ENCODE measurements around the gene SPATA45.
"Not testable (repeated sequence)": the region's sequence is repeated elsewhere in the genome, so short reads cannot be mapped to it uniquely, and the experiment has no call there.

SPATA45 gene

GRCh38 chr1:212871976-212872375, 24.5 kb upstream of the SPATA45 start:
- H3K27ac Mint-ChIP-seq, result no peak overlapping the region
- TF ChIP-seq, protein P1, sequence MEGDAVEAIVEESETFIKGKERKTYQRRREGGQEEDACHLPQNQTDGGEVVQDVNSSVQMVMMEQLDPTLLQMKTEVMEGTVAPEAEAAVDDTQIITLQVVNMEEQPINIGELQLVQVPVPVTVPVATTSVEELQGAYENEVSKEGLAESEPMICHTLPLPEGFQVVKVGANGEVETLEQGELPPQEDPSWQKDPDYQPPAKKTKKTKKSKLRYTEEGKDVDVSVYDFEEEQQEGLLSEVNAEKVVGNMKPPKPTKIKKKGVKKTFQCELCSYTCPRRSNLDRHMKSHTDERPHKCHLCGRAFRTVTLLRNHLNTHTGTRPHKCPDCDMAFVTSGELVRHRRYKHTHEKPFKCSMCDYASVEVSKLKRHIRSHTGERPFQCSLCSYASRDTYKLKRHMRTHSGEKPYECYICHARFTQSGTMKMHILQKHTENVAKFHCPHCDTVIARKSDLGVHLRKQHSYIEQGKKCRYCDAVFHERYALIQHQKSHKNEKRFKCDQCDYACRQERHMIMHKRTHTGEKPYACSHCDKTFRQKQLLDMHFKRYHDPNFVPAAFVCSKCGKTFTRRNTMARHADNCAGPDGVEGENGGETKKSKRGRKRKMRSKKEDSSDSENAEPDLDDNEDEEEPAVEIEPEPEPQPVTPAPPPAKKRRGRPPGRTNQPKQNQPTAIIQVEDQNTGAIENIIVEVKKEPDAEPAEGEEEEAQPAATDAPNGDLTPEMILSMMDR (IDR thresholded peaks at IDR 0.05), result no peak
- H3K4me3 Mint-ChIP-seq, result no peak overlapping the region
- no peaks in the 10 kb centered on the region for H3K4me1 Mint-ChIP-seq
- peaks cover 41% of the 10 kb centered on the region for H3K36me3 Mint-ChIP-seq (ENCODE audit: low read depth)
- H3K9me3 Mint-ChIP-seq, result no peaks in the 10 kb centered on the region
- no peaks in the 10 kb centered on the region for H3K27me3 Mint-ChIP-seq (ENCODE audit: low read depth, poor library complexity)
- DNase-seq, result no peak

GRCh38 chr1:212867192-212867591, 19.7 kb upstream of the SPATA45 start:
- Mint-ChIP-seq H3K36me3 (ENCODE audit: low read depth) (peaks cover 34% of the 10 kb centered on the region), H3K27me3 (ENCODE audit: low read depth, poor library complexity) (no peaks in the 10 kb centered on the region), H3K4me3 (no peak overlapping the region), H3K4me1 (peaks cover 12% of the 10 kb centered on the region), H3K9me3 (no peaks in the 10 kb centered on the region), H3K27ac (no peak overlapping the region)
- no peak for DNase-seq
- TF ChIP-seq, protein P1 (IDR thresholded peaks at IDR 0.05), result no peak

DNA sequence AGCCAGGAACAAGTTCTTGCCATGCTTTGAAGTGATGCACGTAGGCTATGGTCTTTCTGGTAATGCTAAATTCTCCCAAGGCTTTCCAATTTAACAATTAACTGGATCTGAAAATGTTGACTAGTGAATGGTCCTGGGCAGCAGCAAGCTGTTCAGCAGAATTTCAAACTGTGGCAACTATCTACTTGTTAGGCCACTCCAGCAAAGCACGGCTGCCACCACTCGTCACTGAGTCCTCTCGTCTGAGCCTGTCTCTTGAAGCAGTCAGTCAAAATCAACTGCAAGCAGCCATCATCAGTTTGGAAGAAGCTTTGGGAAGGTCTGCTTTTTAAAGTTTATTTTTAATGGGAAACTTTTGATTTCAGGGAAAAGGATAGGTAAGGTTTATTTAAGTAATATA, 16.8 kb upstream of the SPATA45 start:
- Mint-ChIP-seq H3K4me3 (no peak overlapping the region), H3K9me3 (no peaks in the 10 kb centered on the region), H3K27ac (peak overlapping the region; percentile 27), H3K27me3 (ENCODE audit: low read depth, poor library complexity) (no peaks in the 10 kb centered on the region), H3K36me3 (ENCODE audit: low read depth) (peaks cover 27% of the 10 kb centered on the region), H3K4me1 (peaks cover 12% of the 10 kb centered on the region)
- TF ChIP-seq, protein P1 (IDR thresholded peaks at IDR 0.05), result no peak
- DNase-seq, result no peak

DNA sequence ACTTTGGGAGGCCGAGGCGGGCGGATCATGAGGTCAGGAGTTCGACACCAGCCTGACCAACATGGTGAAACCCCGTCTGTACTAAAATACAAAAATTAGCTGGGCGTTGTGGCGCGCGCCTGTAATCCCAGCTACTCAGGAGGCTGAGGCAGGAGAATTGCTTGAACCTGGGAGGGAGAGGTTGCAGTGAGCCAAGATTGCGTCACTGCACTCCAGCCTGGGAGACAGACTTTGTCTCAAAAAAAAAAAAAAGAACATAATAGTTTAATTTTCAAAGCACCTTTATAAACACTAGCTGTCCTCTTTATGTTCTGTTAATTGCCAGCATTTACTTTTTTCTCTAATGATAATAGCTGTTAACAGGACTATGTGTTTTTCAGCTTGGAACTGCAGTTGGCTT, 15.9 kb upstream of the SPATA45 start:
- Mint-ChIP-seq H3K36me3 (ENCODE audit: low read depth) (peaks cover 27% of the 10 kb centered on the region), H3K4me1 (peaks cover 12% of the 10 kb centered on the region)
- H3K27ac Mint-ChIP-seq; H3K4me3 Mint-ChIP-seq; H3K27me3 Mint-ChIP-seq (ENCODE audit: low read depth, poor library complexity); DNase-seq; H3K9me3 Mint-ChIP-seq: not testable (repeated sequence)

DNA sequence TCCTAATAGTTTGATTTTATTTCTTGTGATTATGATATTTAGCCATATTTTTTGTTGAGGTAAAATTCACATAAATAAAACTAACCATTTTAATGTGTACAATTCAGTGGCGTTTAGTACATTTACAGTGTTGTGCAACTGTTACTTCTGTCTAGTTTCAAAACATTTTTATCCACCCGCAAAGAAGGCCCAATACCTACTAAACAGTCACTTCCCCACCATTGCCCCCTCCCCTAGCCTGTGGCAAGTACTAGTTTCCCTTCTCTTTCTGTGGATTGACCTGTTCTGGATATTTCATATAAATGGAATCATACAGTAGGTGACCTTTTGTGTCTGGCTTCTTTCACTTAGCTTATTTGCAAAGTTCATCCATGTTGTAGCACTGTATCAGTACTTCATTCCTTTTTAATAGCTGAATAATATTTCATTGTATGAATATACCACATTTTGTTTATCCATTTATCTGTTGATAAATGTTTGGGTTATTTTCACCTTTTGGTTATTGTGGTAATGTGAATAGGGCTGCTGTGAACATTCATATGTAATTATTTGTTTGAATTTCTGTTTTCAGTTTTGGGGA, 14.8 kb upstream of the SPATA45 start:
- H3K4me1 Mint-ChIP-seq, result peaks cover 12% of the 10 kb centered on the region
- no peak overlapping the region for H3K4me3 Mint-ChIP-seq
- no peak overlapping the region for H3K27ac Mint-ChIP-seq
- peaks cover 25% of the 10 kb centered on the region for H3K36me3 Mint-ChIP-seq (ENCODE audit: low read depth)
- no peaks in the 10 kb centered on the region for H3K9me3 Mint-ChIP-seq
- no peak for DNase-seq
- H3K27me3 Mint-ChIP-seq (ENCODE audit: low read depth, poor library complexity), result no peaks in the 10 kb centered on the region
- TF ChIP-seq, protein P1 (IDR thresholded peaks at IDR 0.05), result no peak

DNA sequence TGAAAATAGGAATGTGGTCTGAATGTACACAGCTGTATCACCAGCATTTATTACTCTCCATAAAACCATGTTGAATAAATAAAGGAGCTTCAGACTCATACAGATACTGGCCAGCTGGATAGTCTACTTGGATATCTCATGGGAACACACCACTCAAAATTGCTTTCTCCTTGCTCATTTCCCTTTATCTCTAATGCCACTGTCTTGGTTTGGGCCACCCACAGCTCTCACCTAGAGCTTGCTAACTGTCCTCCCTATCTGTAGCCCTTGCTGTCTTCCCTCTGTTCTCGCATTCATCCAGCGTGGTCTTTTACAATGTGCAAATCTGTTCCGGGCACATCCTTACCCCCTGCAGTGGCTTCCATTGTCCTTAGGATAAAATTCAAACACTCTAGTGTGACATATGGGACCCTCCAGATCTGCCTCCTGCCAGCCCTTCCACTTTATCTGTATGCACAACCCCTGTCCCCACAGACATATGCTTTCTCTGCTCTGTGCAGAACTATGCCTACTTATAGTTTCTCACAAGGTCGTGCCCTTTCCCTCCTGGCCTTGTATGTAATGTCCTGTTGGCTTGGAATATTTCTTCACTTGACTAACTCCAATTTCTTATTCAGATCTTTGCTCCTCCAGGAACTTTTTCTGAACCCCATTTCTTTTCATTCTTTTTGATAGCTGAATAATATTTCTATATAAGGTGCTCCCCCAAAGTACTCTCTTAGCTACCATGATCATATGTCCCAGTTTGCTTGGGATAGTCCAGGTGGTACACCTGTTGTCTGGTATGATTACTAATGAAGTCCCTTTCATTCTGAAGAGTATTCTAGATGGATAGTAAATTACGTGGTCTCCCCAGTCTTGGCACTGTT, 13.5 kb upstream of the SPATA45 start:
- TF ChIP-seq, protein P1 (IDR thresholded peaks at IDR 0.05), result no peak
- DNase-seq, result no peak
- H3K4me3 Mint-ChIP-seq, result no peak overlapping the region

More for the DNA sequence above, 13.5 kb upstream of the SPATA45 start:
- Mint-ChIP-seq H3K9me3 (no peaks in the 10 kb centered on the region), H3K4me1 (peaks cover 21% of the 10 kb centered on the region), H3K27ac (no peak overlapping the region), H3K36me3 (ENCODE audit: low read depth) (peaks cover 13% of the 10 kb centered on the region), H3K27me3 (ENCODE audit: low read depth, poor library complexity) (no peaks in the 10 kb centered on the region)
